Thoracic aorta (tissue), 2 donors: ENCODE data around the gene RAB39A. TPM values are rescaled to one million over a fixed set of nuclear protein-coding genes. Genes with fewer than 3 reads are reported as not detected.

Experiments
- ATAC-seq: fragments of 150-250 bp; one replicate; pipeline ENCODE4 v1.8.0; 2017; ENCODE audit warnings: low read depth; ENCODE audit not compliant: insufficient number of reproducible peaks, low FRiP score
- DNase-seq: peaks from one replicate; pipeline ENCODE4 v3.0.0-alpha.2; 2020; ENCODE audit warnings: low spot score
- H3K27ac ChIP-seq, 2 donors: fragments of 200-600 bp; sonication (generic); 1 replicate in 1 of 2; 2 replicates in 1 of 2; pipeline ENCODE4 v1.5.1; 2016; ENCODE audit warnings: mild to moderate bottlenecking in 2 of 2, moderate library complexity in 2 of 2
- H3K27me3 ChIP-seq: fragments of 200-600 bp; sonication (generic); replicated peaks from 2 replicates; pipeline ENCODE4 v1.6.0; 2016; ENCODE audit warnings: mild to moderate bottlenecking; ENCODE audit not compliant: insufficient read depth
- H3K36me3 ChIP-seq: fragments of 200-600 bp; sonication (generic); one replicate; pipeline ENCODE4 v1.5.1; 2016
- H3K4me1 ChIP-seq, 2 donors: fragments of 200-600 bp; sonication (generic); 1 replicate in 1 of 2; 2 replicates in 1 of 2; pipeline versions ENCODE4 v1.5.1 to v1.6.0; 2016; ENCODE audit warnings: low read depth in 2 of 2, mild to moderate bottlenecking in 1 of 2; ENCODE audit not compliant: control insufficient read depth in 1 of 2
- H3K4me3 ChIP-seq: fragments of 200-600 bp; sonication (generic); 2 replicates; pipeline ENCODE4 v1.5.1; 2016; ENCODE audit warnings: mild to moderate bottlenecking
- H3K9me3 ChIP-seq: fragments of 200-600 bp; sonication (generic); 2 replicates; pipeline ENCODE4 v1.5.1; 2016
- total RNA-seq, 2 donors: library from RNA; depleted of rRNA; stranded (reverse); fragments of >200 nt; gene quantifications; one replicate each; pipeline versions ENCODE4 v1.1.0 to v1.2.3, GENCODE V29; 2016
- TF ChIP-seq, protein P1 (sequence below): fragments of 200-600 bp; sonication (generic); IDR thresholded peaks from one replicate; pipeline ENCODE4 v1.5.1; 2019; ENCODE audit warnings: antibody characterized with exemption

RAB39A gene
- total RNA-seq, 2 donors from 2014 or later = 1.2 to 5.4 TPM

GRCh38 chr11:107962181-107962580, 33.9 kb downstream of the RAB39A start:
- no peak overlapping the region for H3K4me3 ChIP-seq
- DNase-seq (no peak), ATAC-seq (no peak)
- no peaks in the 10 kb centered on the region for H3K36me3 ChIP-seq
- H3K4me1 ChIP-seq = peaks cover 0 to 10% of the 10 kb centered on the region in 2 donors
- no peaks in the 10 kb centered on the region for H3K9me3 ChIP-seq
- no peaks in the 10 kb centered on the region for H3K27me3 ChIP-seq
- TF ChIP-seq, protein P1, sequence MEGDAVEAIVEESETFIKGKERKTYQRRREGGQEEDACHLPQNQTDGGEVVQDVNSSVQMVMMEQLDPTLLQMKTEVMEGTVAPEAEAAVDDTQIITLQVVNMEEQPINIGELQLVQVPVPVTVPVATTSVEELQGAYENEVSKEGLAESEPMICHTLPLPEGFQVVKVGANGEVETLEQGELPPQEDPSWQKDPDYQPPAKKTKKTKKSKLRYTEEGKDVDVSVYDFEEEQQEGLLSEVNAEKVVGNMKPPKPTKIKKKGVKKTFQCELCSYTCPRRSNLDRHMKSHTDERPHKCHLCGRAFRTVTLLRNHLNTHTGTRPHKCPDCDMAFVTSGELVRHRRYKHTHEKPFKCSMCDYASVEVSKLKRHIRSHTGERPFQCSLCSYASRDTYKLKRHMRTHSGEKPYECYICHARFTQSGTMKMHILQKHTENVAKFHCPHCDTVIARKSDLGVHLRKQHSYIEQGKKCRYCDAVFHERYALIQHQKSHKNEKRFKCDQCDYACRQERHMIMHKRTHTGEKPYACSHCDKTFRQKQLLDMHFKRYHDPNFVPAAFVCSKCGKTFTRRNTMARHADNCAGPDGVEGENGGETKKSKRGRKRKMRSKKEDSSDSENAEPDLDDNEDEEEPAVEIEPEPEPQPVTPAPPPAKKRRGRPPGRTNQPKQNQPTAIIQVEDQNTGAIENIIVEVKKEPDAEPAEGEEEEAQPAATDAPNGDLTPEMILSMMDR = no peak
- no peak overlapping the region for H3K27ac ChIP-seq

DNA sequence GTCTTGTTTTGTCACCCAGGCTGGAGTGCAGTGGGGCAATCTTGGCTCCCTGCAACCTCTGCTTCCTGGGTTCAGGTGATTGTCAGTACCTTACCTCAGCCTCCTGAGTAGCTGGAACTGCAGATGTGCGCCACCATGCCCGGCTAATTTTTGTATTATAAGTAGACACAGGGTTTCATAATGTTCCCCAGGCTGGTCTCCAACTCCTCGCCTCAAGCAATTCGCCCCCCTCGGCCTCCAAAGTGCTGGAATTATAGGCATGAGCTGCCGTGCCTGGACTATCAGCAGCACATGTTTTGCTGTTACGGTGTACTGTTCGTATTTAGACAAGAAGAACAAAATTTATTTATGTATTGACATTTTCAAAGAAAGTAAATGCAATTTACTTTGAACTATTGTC, 34.8 kb downstream of the RAB39A start:
- peaks cover 0 to 6% of the 10 kb centered on the region in 2 donors for H3K4me1 ChIP-seq
- no peaks in the 10 kb centered on the region for H3K9me3 ChIP-seq
- no peaks in the 10 kb centered on the region for H3K36me3 ChIP-seq
- ATAC-seq (no peak), DNase-seq (no peak)
- no peaks in the 10 kb centered on the region for H3K27me3 ChIP-seq
- no peak overlapping the region for H3K4me3 ChIP-seq
- H3K27ac ChIP-seq = no peak overlapping the region
- TF ChIP-seq, protein P1 = no peak

DNA sequence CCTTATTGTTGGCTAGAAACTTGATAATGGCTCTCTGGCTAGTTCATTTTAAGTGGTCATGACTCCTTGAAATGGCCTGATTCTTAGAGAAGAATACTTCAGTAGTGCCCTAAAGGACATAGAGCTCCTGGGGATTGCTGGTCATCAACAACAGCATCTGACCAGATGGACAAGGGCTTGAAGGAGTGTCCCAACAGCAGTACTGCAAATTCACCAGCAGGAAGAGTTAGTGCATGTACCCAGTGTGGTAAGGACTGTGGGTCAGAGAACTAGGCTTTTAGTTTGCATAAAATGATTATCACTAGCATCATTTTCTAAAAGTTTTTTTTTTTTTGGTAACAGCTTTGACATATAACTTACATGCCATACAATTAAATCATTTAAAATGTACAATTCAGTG, 41.0 kb downstream of the RAB39A start:
- no peak for ATAC-seq

DNA sequence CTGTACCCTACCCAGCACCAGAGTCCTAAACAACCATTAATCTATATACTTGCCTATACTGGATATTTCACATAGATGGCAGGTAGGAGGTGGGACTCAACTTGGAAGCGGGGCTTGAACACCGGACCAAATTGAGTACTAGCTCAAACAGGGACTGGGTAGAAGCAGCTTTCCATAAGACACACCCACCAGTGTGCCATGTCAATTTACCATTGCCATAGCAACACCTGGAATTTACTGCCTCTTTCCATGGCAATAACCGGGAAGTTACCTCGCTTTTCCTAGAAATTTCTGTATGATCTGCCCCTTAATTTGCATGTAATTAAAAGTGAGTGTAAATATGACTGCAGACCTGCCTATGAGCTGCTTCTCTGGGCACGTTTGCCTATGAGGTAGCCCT, 41.8 kb downstream of the RAB39A start:
- Histone ChIP-seq H3K9me3 (no peaks in the 10 kb centered on the region), H3K36me3 (no peaks in the 10 kb centered on the region), H3K4me1 (no peaks in the 10 kb centered on the region), H3K4me3 (no peak overlapping the region), H3K27ac (no peak overlapping the region), H3K27me3 (no peaks in the 10 kb centered on the region)
- DNase-seq = no peak
- ATAC-seq = no peak
- TF ChIP-seq, protein P1 = no peak

More for the DNA sequence above, 41.0 kb downstream of the RAB39A start:
- Histone ChIP-seq H3K4me1 (no peaks in the 10 kb centered on the region), H3K27me3 (no peaks in the 10 kb centered on the region), H3K4me3 (no peak overlapping the region), H3K36me3 (no peaks in the 10 kb centered on the region), H3K27ac (no peak overlapping the region), H3K9me3 (no peaks in the 10 kb centered on the region)
- DNase-seq = no peak
- TF ChIP-seq, protein P1 = no peak

- no peak for ATAC-seq
- no peaks in the 10 kb centered on the region for H3K4me1 ChIP-seq
- no peaks in the 10 kb centered on the region for H3K36me3 ChIP-seq
- H3K27me3 ChIP-seq = no peaks in the 10 kb centered on the region
- no peak overlapping the region for H3K4me3 ChIP-seq
- H3K27ac ChIP-seq = no peak overlapping the region
- no peak for DNase-seq
- H3K9me3 ChIP-seq = no peaks in the 10 kb centered on the region
- TF ChIP-seq, protein P1 = no peak
These were observed 45.4 kb downstream of the RAB39A start for GRCh38 chr11:107973641-107974040.
